HL-60 (cell line): ENCODE measurements around the gene SAMM50.

ENCODE experiments used
- CTCF ChIP-seq: IDR thresholded peaks from one replicate; pipeline ENCODE4 v1.5.1; 2011; ENCODE audit warnings: low read length, control low read depth, inconsistent platforms; ENCODE audit not compliant: insufficient read depth
- GABPA ChIP-seq: IDR thresholded peaks from 2 replicates; pipeline ENCODE4 v1.6.1; 2012; ENCODE audit warnings: low read depth
- REST ChIP-seq: IDR thresholded peaks from 2 replicates; pipeline ENCODE4 v1.6.1; 2012; ENCODE audit warnings: low read depth; ENCODE audit not compliant: insufficient replicate concordance
- SPI1 ChIP-seq: IDR thresholded peaks from 2 replicates; pipeline ENCODE4 v1.6.1; 2012; ENCODE audit warnings: low read depth, mild to moderate bottlenecking, borderline replicate concordance

- TF ChIP-seq CTCF = no peak
- no peak for TF ChIP-seq GABPA
- TF ChIP-seq SPI1 = no peak
- TF ChIP-seq REST = no peak
Measured at GRCh38 chr22:44042249-44043218, 87.3 kb downstream of the SAMM50 start.
